H1 (cell line): Measurements from ENCODE around the gene ZNF521. TPM values are rescaled to one million over a fixed set of nuclear protein-coding genes. Genes with fewer than 3 reads are reported as not detected.

Source experiments
- BCL11A ChIP-seq, 2 experiments: IDR thresholded peaks; one replicate each; pipeline ENCODE4 v1.6.1; 2011; ENCODE audit warnings: low read depth in 2 of 2, low read length in 2 of 2, mild to moderate bottlenecking in 2 of 2
- BRCA1 ChIP-seq: IDR thresholded peaks from 2 replicates; pipeline ENCODE4 v1.6.1; 2012; ENCODE audit warnings: low read depth, low read length, improper control_type of control experiment
- CEBPB ChIP-seq: IDR thresholded peaks from 2 replicates; pipeline ENCODE4 v1.6.1; 2012; ENCODE audit warnings: low read depth, low read length
- EZH2 ChIP-seq: fragments of 200-600 bp; sonication (generic); IDR thresholded peaks from 2 replicates; pipeline ENCODE4 v1.7.1; 2012; ENCODE audit warnings: low read depth, mild to moderate bottlenecking, moderate library complexity, low read length, inconsistent platforms; ENCODE audit not compliant: severe bottlenecking
- KDM1A ChIP-seq: fragments of 200-600, 300-600 bp; sonication (generic); IDR thresholded peaks from 2 replicates; pipeline ENCODE4 v1.7.1; 2016; ENCODE audit warnings: mild to moderate bottlenecking, low read length, borderline replicate concordance
- NRF1 ChIP-seq: IDR thresholded peaks from 2 replicates; pipeline ENCODE4 v1.6.1; 2011; ENCODE audit warnings: mild to moderate bottlenecking, low read depth, low read length, improper control_type of control experiment
- polyA plus RNA-seq, 7 experiments: library from polyadenylated mRNA; depleted of rRNA in 3 of 7; stranded (reverse) in 5 of 7; unstranded in 2 of 7; fragments of >200 nt in 5 of 7; fragments of 200-250 nt in 2 of 7; gene quantifications; 1 replicate in 5 of 7; 2 replicates in 1 of 7; 4 replicates in 1 of 7; pipeline versions ENCODE4 v1.2.1 to v1.2.3, GENCODE V29; 2011 to 2013; ENCODE audit warnings: missing spikeins in 2 of 7, mixed read lengths in 2 of 7
- total RNA-seq: library from RNA; stranded (reverse); fragmentation: NEBNext Ultra II Directional; extraction: Animal tissue kit (Norgen Biotek cat#: 25700); gene quantifications from 2 replicates; pipeline ENCODE4 v1.2.1, GENCODE V29; 2021
- TF ChIP-seq, protein P1 (sequence below): fragments of 300-600 bp; sonication (generic); IDR thresholded peaks from 2 replicates; pipeline ENCODE4 v1.7.1; 2012; ENCODE audit warnings: low read length, moderate library complexity, mild to moderate bottlenecking, inconsistent platforms; ENCODE audit not compliant: insufficient replicate concordance
- TF ChIP-seq, protein P2 (sequence below): IDR thresholded peaks from 2 replicates; pipeline ENCODE4 v1.6.1; 2012; ENCODE audit warnings: low read length, inconsistent platforms

Gene ZNF521
- total and polyA plus RNA-seq, 2 of the 8 experiments (the other 6 are each of a cell fraction or from before 2014, with no cell fraction given) = 9.5 to 15.8 TPM

DNA sequence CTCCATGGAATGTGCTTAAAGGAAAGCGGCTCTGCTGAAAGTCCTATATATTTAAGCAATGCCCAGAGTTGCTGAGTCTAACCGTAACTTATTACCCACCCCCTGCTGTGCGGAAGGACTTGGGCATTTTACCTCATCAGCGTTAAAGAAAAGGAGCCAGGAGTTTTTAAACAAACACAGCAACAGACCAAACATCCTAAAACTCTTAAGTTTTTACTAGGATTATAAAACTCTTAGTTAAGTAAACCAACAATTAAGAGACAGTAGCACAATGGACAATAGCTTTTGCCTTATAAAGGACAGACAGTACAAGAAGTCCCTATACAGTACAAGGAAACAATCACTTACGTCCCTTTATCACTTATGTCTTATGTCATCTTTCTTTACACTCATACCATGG, 90.2 kb downstream of the ZNF521 start (continued):
- TF ChIP-seq, protein P1, sequence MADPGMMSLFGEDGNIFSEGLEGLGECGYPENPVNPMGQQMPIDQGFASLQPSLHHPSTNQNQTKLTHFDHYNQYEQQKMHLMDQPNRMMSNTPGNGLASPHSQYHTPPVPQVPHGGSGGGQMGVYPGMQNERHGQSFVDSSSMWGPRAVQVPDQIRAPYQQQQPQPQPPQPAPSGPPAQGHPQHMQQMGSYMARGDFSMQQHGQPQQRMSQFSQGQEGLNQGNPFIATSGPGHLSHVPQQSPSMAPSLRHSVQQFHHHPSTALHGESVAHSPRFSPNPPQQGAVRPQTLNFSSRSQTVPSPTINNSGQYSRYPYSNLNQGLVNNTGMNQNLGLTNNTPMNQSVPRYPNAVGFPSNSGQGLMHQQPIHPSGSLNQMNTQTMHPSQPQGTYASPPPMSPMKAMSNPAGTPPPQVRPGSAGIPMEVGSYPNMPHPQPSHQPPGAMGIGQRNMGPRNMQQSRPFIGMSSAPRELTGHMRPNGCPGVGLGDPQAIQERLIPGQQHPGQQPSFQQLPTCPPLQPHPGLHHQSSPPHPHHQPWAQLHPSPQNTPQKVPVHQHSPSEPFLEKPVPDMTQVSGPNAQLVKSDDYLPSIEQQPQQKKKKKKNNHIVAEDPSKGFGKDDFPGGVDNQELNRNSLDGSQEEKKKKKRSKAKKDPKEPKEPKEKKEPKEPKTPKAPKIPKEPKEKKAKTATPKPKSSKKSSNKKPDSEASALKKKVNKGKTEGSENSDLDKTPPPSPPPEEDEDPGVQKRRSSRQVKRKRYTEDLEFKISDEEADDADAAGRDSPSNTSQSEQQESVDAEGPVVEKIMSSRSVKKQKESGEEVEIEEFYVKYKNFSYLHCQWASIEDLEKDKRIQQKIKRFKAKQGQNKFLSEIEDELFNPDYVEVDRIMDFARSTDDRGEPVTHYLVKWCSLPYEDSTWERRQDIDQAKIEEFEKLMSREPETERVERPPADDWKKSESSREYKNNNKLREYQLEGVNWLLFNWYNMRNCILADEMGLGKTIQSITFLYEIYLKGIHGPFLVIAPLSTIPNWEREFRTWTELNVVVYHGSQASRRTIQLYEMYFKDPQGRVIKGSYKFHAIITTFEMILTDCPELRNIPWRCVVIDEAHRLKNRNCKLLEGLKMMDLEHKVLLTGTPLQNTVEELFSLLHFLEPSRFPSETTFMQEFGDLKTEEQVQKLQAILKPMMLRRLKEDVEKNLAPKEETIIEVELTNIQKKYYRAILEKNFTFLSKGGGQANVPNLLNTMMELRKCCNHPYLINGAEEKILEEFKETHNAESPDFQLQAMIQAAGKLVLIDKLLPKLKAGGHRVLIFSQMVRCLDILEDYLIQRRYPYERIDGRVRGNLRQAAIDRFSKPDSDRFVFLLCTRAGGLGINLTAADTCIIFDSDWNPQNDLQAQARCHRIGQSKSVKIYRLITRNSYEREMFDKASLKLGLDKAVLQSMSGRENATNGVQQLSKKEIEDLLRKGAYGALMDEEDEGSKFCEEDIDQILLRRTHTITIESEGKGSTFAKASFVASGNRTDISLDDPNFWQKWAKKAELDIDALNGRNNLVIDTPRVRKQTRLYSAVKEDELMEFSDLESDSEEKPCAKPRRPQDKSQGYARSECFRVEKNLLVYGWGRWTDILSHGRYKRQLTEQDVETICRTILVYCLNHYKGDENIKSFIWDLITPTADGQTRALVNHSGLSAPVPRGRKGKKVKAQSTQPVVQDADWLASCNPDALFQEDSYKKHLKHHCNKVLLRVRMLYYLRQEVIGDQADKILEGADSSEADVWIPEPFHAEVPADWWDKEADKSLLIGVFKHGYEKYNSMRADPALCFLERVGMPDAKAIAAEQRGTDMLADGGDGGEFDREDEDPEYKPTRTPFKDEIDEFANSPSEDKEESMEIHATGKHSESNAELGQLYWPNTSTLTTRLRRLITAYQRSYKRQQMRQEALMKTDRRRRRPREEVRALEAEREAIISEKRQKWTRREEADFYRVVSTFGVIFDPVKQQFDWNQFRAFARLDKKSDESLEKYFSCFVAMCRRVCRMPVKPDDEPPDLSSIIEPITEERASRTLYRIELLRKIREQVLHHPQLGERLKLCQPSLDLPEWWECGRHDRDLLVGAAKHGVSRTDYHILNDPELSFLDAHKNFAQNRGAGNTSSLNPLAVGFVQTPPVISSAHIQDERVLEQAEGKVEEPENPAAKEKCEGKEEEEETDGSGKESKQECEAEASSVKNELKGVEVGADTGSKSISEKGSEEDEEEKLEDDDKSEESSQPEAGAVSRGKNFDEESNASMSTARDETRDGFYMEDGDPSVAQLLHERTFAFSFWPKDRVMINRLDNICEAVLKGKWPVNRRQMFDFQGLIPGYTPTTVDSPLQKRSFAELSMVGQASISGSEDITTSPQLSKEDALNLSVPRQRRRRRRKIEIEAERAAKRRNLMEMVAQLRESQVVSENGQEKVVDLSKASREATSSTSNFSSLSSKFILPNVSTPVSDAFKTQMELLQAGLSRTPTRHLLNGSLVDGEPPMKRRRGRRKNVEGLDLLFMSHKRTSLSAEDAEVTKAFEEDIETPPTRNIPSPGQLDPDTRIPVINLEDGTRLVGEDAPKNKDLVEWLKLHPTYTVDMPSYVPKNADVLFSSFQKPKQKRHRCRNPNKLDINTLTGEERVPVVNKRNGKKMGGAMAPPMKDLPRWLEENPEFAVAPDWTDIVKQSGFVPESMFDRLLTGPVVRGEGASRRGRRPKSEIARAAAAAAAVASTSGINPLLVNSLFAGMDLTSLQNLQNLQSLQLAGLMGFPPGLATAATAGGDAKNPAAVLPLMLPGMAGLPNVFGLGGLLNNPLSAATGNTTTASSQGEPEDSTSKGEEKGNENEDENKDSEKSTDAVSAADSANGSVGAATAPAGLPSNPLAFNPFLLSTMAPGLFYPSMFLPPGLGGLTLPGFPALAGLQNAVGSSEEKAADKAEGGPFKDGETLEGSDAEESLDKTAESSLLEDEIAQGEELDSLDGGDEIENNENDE = no peak
- no peak for TF ChIP-seq NRF1
- TF ChIP-seq BCL11A (IDR thresholded peaks at IDR 0.05; ENCODE audit: low read depth in 2 of 2, low read length in 2 of 2) = no peak
- TF ChIP-seq, protein P2, sequence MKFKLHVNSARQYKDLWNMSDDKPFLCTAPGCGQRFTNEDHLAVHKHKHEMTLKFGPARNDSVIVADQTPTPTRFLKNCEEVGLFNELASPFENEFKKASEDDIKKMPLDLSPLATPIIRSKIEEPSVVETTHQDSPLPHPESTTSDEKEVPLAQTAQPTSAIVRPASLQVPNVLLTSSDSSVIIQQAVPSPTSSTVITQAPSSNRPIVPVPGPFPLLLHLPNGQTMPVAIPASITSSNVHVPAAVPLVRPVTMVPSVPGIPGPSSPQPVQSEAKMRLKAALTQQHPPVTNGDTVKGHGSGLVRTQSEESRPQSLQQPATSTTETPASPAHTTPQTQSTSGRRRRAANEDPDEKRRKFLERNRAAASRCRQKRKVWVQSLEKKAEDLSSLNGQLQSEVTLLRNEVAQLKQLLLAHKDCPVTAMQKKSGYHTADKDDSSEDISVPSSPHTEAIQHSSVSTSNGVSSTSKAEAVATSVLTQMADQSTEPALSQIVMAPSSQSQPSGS = no peak
- no peak for TF ChIP-seq EZH2
- TF ChIP-seq CEBPB = no peak
- TF ChIP-seq KDM1A = no peak
- no peak for TF ChIP-seq BRCA1
